UCSD-AML1 (cell line): ENCODE results near the gene DTD1.
"Not testable (repeated sequence)": the region's sequence is repeated elsewhere in the genome, so short reads cannot be mapped to it uniquely, and the experiment has no call there.

Source experiments
- DNase-seq: peaks from one replicate; lab custom pipeline; 2025; ENCODE audit not compliant: unreplicated experiment; lab: John Stamatoyannopoulos, UW

DTD1 gene

GRCh38 chr20:18738888-18739287 lies 151.0 kb downstream of the DTD1 start:
- DNase-seq: no peak

- no peak for DNase-seq
Measured at GRCh38 chr20:18739751-18740166, 151.9 kb downstream of the DTD1 start.

- no peak for DNase-seq
Measured at GRCh38 chr20:18740726-18741125, 152.9 kb downstream of the DTD1 start.

GRCh38 chr20:18742841-18743240 lies 155.0 kb downstream of the DTD1 start:
- DNase-seq: no peak

GRCh38 chr20:18743665-18744440 lies 156.0 kb downstream of the DTD1 start:
- DNase-seq: no peak

GRCh38 chr20:18747090-18747489 lies 159.2 kb downstream of the DTD1 start:
- DNase-seq: no peak

- no peak for DNase-seq
Measured at GRCh38 chr20:18748987-18749386, 161.1 kb downstream of the DTD1 start.

- no peak for DNase-seq
Measured at GRCh38 chr20:18749528-18749927, 161.7 kb downstream of the DTD1 start.

GRCh38 chr20:18750735-18751134 lies 162.9 kb downstream of the DTD1 start:
- no peak for DNase-seq

GRCh38 chr20:18754030-18754652 lies 166.3 kb downstream of the DTD1 start:
- DNase-seq: no peak

GRCh38 chr20:18754653-18755045 lies 166.8 kb downstream of the DTD1 start:
- no peak for DNase-seq

- DNase-seq: not testable (repeated sequence)
Measured at GRCh38 chr20:18760852-18761251, 173.0 kb downstream of the DTD1 start.

- no peak for DNase-seq
Measured at GRCh38 chr20:18767676-18768075, 179.8 kb downstream of the DTD1 start.

- DNase-seq: no peak
Measured at GRCh38 chr20:18773566-18773965, 185.7 kb downstream of the DTD1 start.

- no peak for DNase-seq
Measured at GRCh38 chr20:18774207-18774606, 186.4 kb downstream of the DTD1 start.

- no peak for DNase-seq
Measured at GRCh38 chr20:18775633-18776032, 187.8 kb downstream of the DTD1 start.

- no peak for DNase-seq
Measured at GRCh38 chr20:18778690-18779392, 191.0 kb downstream of the DTD1 start.

GRCh38 chr20:18780385-18781130 lies 192.7 kb downstream of the DTD1 start:
- DNase-seq: no peak

GRCh38 chr20:18781509-18781908 lies 193.7 kb downstream of the DTD1 start:
- DNase-seq: no peak

GRCh38 chr20:18783385-18783959 lies 195.6 kb downstream of the DTD1 start:
- no peak for DNase-seq

- DNase-seq: not testable (repeated sequence)
Measured at GRCh38 chr20:18787046-18787445, 199.2 kb downstream of the DTD1 start.
